HL-60 (cell line): ENCODE data around the gene GON4L.
"Not testable (repeated sequence)": the region's sequence is repeated elsewhere in the genome, so short reads cannot be mapped to it uniquely, and the experiment has no call there.

Experiments
- DNase-seq, 2 experiments: peaks; one replicate each; pipeline ENCODE4 v3.0.0-alpha.2; 2010 to 2020; ENCODE audit warnings: low read depth in 1 of 2, low spot score in 1 of 2
- H3K27ac ChIP-seq: fragments of 250-450 bp; sonication (Bioruptor Pico); replicated peaks from 2 replicates; pipeline ENCODE4 v1.5.1; 2020; ENCODE audit warnings: mild to moderate bottlenecking, moderate library complexity
- H3K27me3 ChIP-seq: fragments of 250-450 bp; sonication (Bioruptor Pico); 2 replicates; pipeline ENCODE4 v1.5.1; 2021; ENCODE audit warnings: mild to moderate bottlenecking, moderate library complexity; ENCODE audit not compliant: insufficient read depth, poor library complexity, severe bottlenecking
- H3K4me3 ChIP-seq: replicated peaks from 2 replicates; pipeline ENCODE4 v1.5.1; 2011; ENCODE audit warnings: mild to moderate bottlenecking, control low read depth, low read length; ENCODE audit not compliant: insufficient read depth
- CTCF ChIP-seq: IDR thresholded peaks from one replicate; pipeline ENCODE4 v1.5.1; 2011; ENCODE audit warnings: low read length, control low read depth, inconsistent platforms; ENCODE audit not compliant: insufficient read depth
- GABPA ChIP-seq: IDR thresholded peaks from 2 replicates; pipeline ENCODE4 v1.6.1; 2012; ENCODE audit warnings: low read depth
- POLR2AphosphoS5 ChIP-seq: IDR thresholded peaks from 2 replicates; pipeline ENCODE4 v1.6.1; 2012; ENCODE audit warnings: low read depth
- REST ChIP-seq: IDR thresholded peaks from 2 replicates; pipeline ENCODE4 v1.6.1; 2012; ENCODE audit warnings: low read depth; ENCODE audit not compliant: insufficient replicate concordance
- SPI1 ChIP-seq: IDR thresholded peaks from 2 replicates; pipeline ENCODE4 v1.6.1; 2012; ENCODE audit warnings: low read depth, mild to moderate bottlenecking, borderline replicate concordance

Gene GON4L

GRCh38 chr1:155844860-155845421 is 12.1 kb downstream of the GON4L start:
- H3K4me3 ChIP-seq: no peak overlapping the region
- no peak for DNase-seq
- no peak overlapping the region for H3K27ac ChIP-seq
- TF ChIP-seq REST (no peak), GABPA (no peak), POLR2AphosphoS5 (no peak), SPI1 (no peak), CTCF (no peak)
- H3K27me3 ChIP-seq: no peaks in the 10 kb centered on the region

- DNase-seq: no peak
- H3K27ac ChIP-seq: no peak overlapping the region
- no peak overlapping the region for H3K4me3 ChIP-seq
- H3K27me3 ChIP-seq: no peaks in the 10 kb centered on the region
- TF ChIP-seq CTCF (no peak), POLR2AphosphoS5 (no peak), GABPA (no peak), REST (no peak), SPI1 (no peak)
These were observed 16.6 kb downstream of the GON4L start for GRCh38 chr1:155840386-155840785.

- no peak for DNase-seq
- TF ChIP-seq POLR2AphosphoS5: no peak
- no peak for TF ChIP-seq SPI1
- TF ChIP-seq REST: no peak
- no peak for TF ChIP-seq CTCF
- no peak for TF ChIP-seq GABPA
- Histone ChIP-seq H3K27me3 (no peaks in the 10 kb centered on the region), H3K27ac (no peak overlapping the region), H3K4me3 (no peak overlapping the region)
These were observed 21.5 kb downstream of the GON4L start for GRCh38 chr1:155835548-155835947.

GRCh38 chr1:155834927-155835399 is 22.1 kb downstream of the GON4L start:
- not testable (repeated sequence) for H3K4me3 ChIP-seq, DNase-seq, H3K27ac ChIP-seq, H3K27me3 ChIP-seq
